Spleen (tissue), 13 donors: Measurements from ENCODE around the gene ORMDL3. TPM values are rescaled to one million over a fixed set of nuclear protein-coding genes. Genes with fewer than 3 reads are reported as not detected.

Source experiments
- DNase-seq: peaks from one replicate; pipeline ENCODE4 v3.0.0-alpha.2; 2020
- H3K27ac ChIP-seq, 8 donors: fragments of 200-600 bp; sonication (generic) in 7 of 8; 1 replicate in 4 of 8; 2 replicates in 4 of 8; pipeline versions ENCODE4 v1.5.0 to v1.8.0; 2016 to 2021; ENCODE audit warnings: inconsistent platforms in 4 of 8, mild to moderate bottlenecking in 4 of 8, moderate library complexity in 1 of 8
- H3K27me3 ChIP-seq, 7 donors: fragments of 200-600 bp; sonication (generic) in 6 of 7; replicated peaks in 1 of 7; 1 replicate in 4 of 7; 2 replicates in 3 of 7; pipeline versions ENCODE4 v1.5.0 to v1.8.0; 2016 to 2021; ENCODE audit warnings: inconsistent platforms in 3 of 7, mild to moderate bottlenecking in 1 of 7
- H3K36me3 ChIP-seq, 6 donors: fragments of 200-600 bp; sonication (generic) in 5 of 6; 1 replicate in 4 of 6; 2 replicates in 2 of 6; pipeline versions ENCODE4 v1.5.0 to v1.8.0; 2016 to 2021; ENCODE audit warnings: inconsistent platforms in 2 of 6
- H3K4me1 ChIP-seq, 6 donors: fragments of 200-600 bp; sonication (generic) in 5 of 6; 1 replicate in 3 of 6; 2 replicates in 3 of 6; pipeline versions ENCODE4 v1.5.0 to v1.8.0; 2016 to 2021; ENCODE audit warnings: inconsistent platforms in 3 of 6
- H3K4me3 ChIP-seq, 8 donors: fragments of 200-600 bp; sonication (generic) in 7 of 8; 1 replicate in 4 of 8; 2 replicates in 4 of 8; pipeline versions ENCODE4 v1.5.0 to v1.8.0; 2016 to 2021; ENCODE audit warnings: inconsistent platforms in 4 of 8, mild to moderate bottlenecking in 4 of 8, moderate library complexity in 2 of 8
- H3K9me3 ChIP-seq, 8 donors: fragments of 200-600 bp; sonication (generic) in 7 of 8; 1 replicate in 4 of 8; 2 replicates in 4 of 8; pipeline versions ENCODE4 v1.5.0 to v1.8.0; 2016 to 2021; ENCODE audit warnings: inconsistent platforms in 4 of 8
- CTCF ChIP-seq, 11 experiments: fragments of 200-600 bp in 7 of 11; fragments of 450-650 bp in 4 of 11; sonication (generic) in 4 of 11; IDR thresholded peaks in 8 of 11; conservative IDR thresholded peaks in 3 of 11; 1 replicate in 7 of 11; 2 replicates in 4 of 11; pipeline versions ENCODE4 v1.4.0 to v1.8.0; 2016 to 2021; ENCODE audit warnings: antibody characterized with exemption in 11 of 11, inconsistent platforms in 4 of 11, mild to moderate bottlenecking in 1 of 11
- POLR2A ChIP-seq, 3 donors: fragments of 450-650 bp; IDR thresholded peaks; one replicate each; pipeline ENCODE4 v1.5.1; 2017; ENCODE audit warnings: antibody characterized with exemption in 3 of 3, mild to moderate bottlenecking in 1 of 3
- POLR2AphosphoS5 ChIP-seq, 3 donors: sonication (generic); formaldehyde crosslinking; IDR thresholded peaks; one replicate each; pipeline ENCODE4 v1.5.1; 2017; ENCODE audit warnings: antibody characterized with exemption in 3 of 3
- WGBS, 5 donors: extraction: QIAGEN DNeasy Blood & Tissue Kit in 3 of 5; methylation state at CpG; one replicate each; pipeline versions ENCODE4 v1.1.5 to v1.1.7; 2013 to 2018; 5-methylcytosine and 5-hydroxymethylcytosine counted together
- intact Hi-C: fragments of 100-400 bp; cut with DNase I; formaldehyde crosslinking; loops from one replicate; pipeline ENCODE4 v1.15.0; 2023; ENCODE audit warnings: low total_unique reads
- long read RNA-seq, 2 donors: transcript quantifications; one replicate each; lab custom pipeline, GENCODE V29; 2026
- polyA plus RNA-seq, 3 donors: library from polyadenylated mRNA; stranded (reverse); fragments of 200-250 nt; gene quantifications; one replicate each; pipeline ENCODE4 v1.2.1, GENCODE V29; 2013
- total RNA-seq, 7 donors: library from RNA; depleted of rRNA in 3 of 7; stranded (reverse); fragments of >200 nt in 3 of 7; fragmentation: NEBNext Ultra II Directional in 4 of 7; extraction: Animal tissue kit (Norgen Biotek cat#: 25700) in 4 of 7; gene quantifications; one replicate each; pipeline versions ENCODE4 v1.1.0 to v1.2.1, GENCODE V29; 2016 to 2021
- donor health status: healthy with polysubstance abuse.
- donor health status: DM: no; HTN: no; CAD: no; lungs with moderate emphysema.
- donor health status: DM: no; HTN: no; CAD: no.
- donor health status: Bipolar disorder and iron deficiency.
- donor health status: healthy.
- donor health status: DM: no; HTN: no; CAD: no.
- donor health status: DM: yes; HTN: yes; CAD: no.

Gene ORMDL3
- total RNA-seq (10 to 100 TPM; 48.0 to 77.6 (median 58.2) TPM), polyA plus RNA-seq (10 to 100 TPM; 34.7 to 44.0 (median 40.5) TPM)
- long read RNA-seq, donor 1, transcript ORMDL3-201 (4 exons, 2,111 nt): major isoform, 11 of 16 reads
- long read RNA-seq, donor 1, transcript ORMDL3-204 (4 exons, 2,106 nt): minor isoform, 5 of 16 reads
- long read RNA-seq, donor 1, partial matches to known transcripts: 0 of 16 reads
- long read RNA-seq, donor 1, other reads (novel, unspliced or antisense): 0 of 16 reads
- long read RNA-seq, donor 2, transcript ORMDL3-201 (4 exons, 2,111 nt): major isoform, 8 of 16 reads
- long read RNA-seq, donor 2, partial matches to known transcripts: 6 of 16 reads
- long read RNA-seq, donor 2, other reads (novel, unspliced or antisense): 0 of 16 reads

GRCh38 chr17:39927101-39927928 is at the start of gene ORMDL3, which contains the start of gene LRRC3C:
TSS of gene ORMDL3 (minus strand) at chr17:39927601. CDS start at chr17:39924203, 3,398 bp downstream.
TSS of gene LRRC3C (plus strand) at chr17:39927732. CDS start at chr17:39941524, 13,792 bp downstream.
- WGBS, 5 donors: 1 to 2% (median 1%) methylated on average over 61 to 72 of the region's 72 CpGs
- intact Hi-C loops: no loop called here
- Histone ChIP-seq H3K4me3 (peak within 1 kb of the TSS; percentile 66 to 97 (median 86)), H3K36me3 (peaks cover under 1 to 22% (median 18%) of the 10 kb centered on the region in 6 donors), H3K27ac (peak within 1 kb of the TSS; percentile 81 to 93 (median 86)), H3K27me3 (no peaks in the 10 kb centered on the region), H3K9me3 (no peaks in the 10 kb centered on the region), H3K4me1 (peaks cover 32 to 75% (median 65%) of the 10 kb centered on the region in 6 donors)
- DNase-seq: peak; percentile 97
- TF ChIP-seq POLR2AphosphoS5 (IDR thresholded peaks at IDR 0.05): peak; percentile 92 to 97 (median 93)
- TF ChIP-seq CTCF (IDR thresholded peaks at IDR 0.05 in 8 of 11, conservative IDR thresholded peaks at IDR 0.05 in 3 of 11): peak in 1 of 11 experiments; percentile 3
- peak in 2 of 3 donors; percentile 43 to 96 for TF ChIP-seq POLR2A (IDR thresholded peaks at IDR 0.05)

GRCh38 chr17:39975801-39976200 is 48.4 kb upstream of the ORMDL3 start:
- Histone ChIP-seq H3K9me3 (no peaks in the 10 kb centered on the region), H3K27ac (no peak overlapping the region), H3K4me3 (no peak overlapping the region), H3K4me1 (peaks cover 0 to 33% (median 15%) of the 10 kb centered on the region in 6 donors), H3K36me3 (no peaks in the 10 kb centered on the region), H3K27me3 (peaks cover 0 to 8% (median 0%) of the 10 kb centered on the region in 7 donors)
- WGBS, 5 donors: 79 to 88% (median 80%) methylated on average over 4 of the region's 4 CpGs
- intact Hi-C loops: no loop called here
- no peak for DNase-seq
- TF ChIP-seq POLR2A (IDR thresholded peaks at IDR 0.05) (no peak), POLR2AphosphoS5 (IDR thresholded peaks at IDR 0.05) (no peak), CTCF (IDR thresholded peaks at IDR 0.05 in 8 of 11, conservative IDR thresholded peaks at IDR 0.05 in 3 of 11) (no peak)

GRCh38 chr17:39974433-39974832 is 47.0 kb upstream of the ORMDL3 start:
- H3K4me1 ChIP-seq: peaks cover 0 to 29% (median 7%) of the 10 kb centered on the region in 6 donors
- no peak overlapping the region for H3K27ac ChIP-seq
- H3K9me3 ChIP-seq: no peaks in the 10 kb centered on the region
- intact Hi-C loops: no loop called here
- H3K36me3 ChIP-seq: no peaks in the 10 kb centered on the region
- no peak overlapping the region for H3K4me3 ChIP-seq
- TF ChIP-seq POLR2AphosphoS5 (IDR thresholded peaks at IDR 0.05) (no peak), CTCF (IDR thresholded peaks at IDR 0.05 in 8 of 11, conservative IDR thresholded peaks at IDR 0.05 in 3 of 11) (no peak), POLR2A (IDR thresholded peaks at IDR 0.05) (no peak)
- WGBS, 5 donors: 68 to 89% (median 83%) methylated on average over 5 of the region's 5 CpGs
- no peak for DNase-seq
- H3K27me3 ChIP-seq: peaks cover 0 to 11% (median 0%) of the 10 kb centered on the region in 7 donors
